Fibroblast of pulmonary artery (primary cell): ENCODE measurements around the gene CFAP70.

ENCODE experiments used
- DNase-seq: peaks from one replicate; pipeline ENCODE4 v3.0.0-alpha.2; 2010; ENCODE audit warnings: low read depth
- H3K4me3 ChIP-seq: replicated peaks from 2 replicates; pipeline ENCODE4 v1.5.1; 2011; ENCODE audit warnings: low read depth, mild to moderate bottlenecking, control low read depth, low read length, moderate library complexity
- TF ChIP-seq, protein P1 (sequence below): IDR thresholded peaks from 2 replicates; pipeline ENCODE4 v1.5.1; 2011; ENCODE audit warnings: mild to moderate bottlenecking, control low read depth, low read length, inconsistent platforms; ENCODE audit errors: missing control alignments

CFAP70 gene

DNA sequence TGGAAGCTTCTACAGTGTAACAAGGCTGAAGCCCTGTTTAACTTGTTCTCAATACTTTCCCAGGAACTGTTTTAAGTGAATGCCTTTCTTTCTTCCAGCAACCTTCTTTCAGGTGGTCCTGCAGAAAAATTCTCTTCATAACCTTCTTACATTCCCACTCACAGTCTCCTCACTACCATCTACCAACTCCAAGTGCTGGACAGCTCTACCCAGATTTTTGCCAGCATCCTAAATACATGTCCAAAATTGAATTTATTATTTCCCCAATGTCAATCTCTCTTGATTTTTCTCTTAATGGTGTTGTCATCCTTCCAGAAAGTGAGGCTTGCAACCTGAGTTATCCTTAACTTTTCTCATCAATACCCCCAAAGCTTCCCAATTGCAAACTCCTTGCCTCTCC lies 48.2 kb downstream of the CFAP70 start:
- no peak for DNase-seq
- H3K4me3 ChIP-seq: no peak overlapping the region
- TF ChIP-seq, protein P1, sequence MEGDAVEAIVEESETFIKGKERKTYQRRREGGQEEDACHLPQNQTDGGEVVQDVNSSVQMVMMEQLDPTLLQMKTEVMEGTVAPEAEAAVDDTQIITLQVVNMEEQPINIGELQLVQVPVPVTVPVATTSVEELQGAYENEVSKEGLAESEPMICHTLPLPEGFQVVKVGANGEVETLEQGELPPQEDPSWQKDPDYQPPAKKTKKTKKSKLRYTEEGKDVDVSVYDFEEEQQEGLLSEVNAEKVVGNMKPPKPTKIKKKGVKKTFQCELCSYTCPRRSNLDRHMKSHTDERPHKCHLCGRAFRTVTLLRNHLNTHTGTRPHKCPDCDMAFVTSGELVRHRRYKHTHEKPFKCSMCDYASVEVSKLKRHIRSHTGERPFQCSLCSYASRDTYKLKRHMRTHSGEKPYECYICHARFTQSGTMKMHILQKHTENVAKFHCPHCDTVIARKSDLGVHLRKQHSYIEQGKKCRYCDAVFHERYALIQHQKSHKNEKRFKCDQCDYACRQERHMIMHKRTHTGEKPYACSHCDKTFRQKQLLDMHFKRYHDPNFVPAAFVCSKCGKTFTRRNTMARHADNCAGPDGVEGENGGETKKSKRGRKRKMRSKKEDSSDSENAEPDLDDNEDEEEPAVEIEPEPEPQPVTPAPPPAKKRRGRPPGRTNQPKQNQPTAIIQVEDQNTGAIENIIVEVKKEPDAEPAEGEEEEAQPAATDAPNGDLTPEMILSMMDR: no peak

DNA sequence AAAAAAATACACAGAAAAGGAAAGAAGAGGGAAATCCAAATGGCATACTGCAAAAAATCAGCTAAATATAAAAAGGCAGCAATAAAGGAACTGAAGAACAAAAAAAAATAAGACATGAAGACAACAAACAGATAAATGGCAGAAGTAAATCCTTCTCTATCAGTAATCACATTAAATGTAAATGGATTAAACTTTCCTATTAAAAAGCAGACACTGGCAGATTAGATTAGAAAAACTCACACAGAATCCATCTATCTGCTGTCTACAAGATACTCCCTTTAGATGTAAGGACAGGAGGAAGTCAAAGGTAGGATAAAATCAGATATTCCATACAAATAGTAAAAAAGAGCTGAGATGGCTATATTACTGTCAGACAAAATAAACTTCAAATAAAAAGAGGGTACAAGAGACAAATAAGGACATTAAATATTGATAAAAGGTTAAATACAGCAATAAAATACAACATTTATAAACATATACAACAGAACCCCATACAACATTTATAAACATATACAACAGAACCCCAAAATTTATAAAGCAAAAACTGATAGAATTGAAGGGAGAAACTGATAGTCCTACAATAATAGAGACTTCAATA lies 51.4 kb downstream of the CFAP70 start:
- no peak for DNase-seq
- no peak overlapping the region for H3K4me3 ChIP-seq
- TF ChIP-seq, protein P1: no peak

DNA sequence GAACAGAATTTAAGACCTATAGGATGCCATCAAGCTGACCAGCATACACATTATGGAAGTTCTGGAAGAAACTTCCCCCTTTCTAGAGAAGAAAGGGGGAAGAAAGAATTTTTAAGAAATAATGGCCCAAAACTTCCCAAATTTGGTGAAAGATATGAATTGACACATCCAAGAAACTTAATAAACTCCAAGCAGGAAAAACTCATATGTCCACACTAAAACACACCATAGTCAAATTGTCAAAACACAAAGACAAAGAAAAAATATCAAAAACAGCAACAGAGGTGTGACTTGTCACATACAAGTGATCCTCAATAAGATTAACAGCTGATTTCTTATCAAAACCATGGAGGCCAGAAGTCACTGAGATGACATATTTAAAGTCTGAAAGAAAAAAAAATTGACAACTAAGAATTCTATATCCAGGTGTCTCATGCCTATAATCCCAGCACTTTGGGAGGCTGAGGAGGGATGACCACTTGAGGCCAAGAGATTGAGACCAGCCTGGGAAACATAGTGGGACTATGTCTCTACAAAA lies 52.4 kb downstream of the CFAP70 start:
- no peak for DNase-seq
- TF ChIP-seq, protein P1: no peak
- H3K4me3 ChIP-seq: no peak overlapping the region

DNA sequence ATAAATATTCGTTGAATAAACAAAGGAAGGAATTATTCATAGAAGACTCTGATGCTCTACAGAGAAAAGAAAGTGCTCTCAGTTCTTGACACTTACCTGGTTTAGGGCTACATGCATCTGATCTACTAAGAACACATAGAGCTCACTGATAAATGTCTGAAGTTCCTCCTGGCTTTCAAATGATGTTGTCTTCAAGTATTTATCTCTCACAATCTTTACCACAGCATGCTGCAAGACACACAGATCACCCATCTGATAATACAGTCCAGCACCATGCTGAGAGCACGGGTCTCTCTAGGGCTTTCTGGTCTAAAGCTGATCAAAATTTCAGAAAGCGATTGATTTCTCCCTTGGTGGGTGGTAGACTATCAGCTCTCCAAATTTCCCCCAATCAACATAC lies 61.7 kb downstream of the CFAP70 start:
- TF ChIP-seq, protein P1: no peak

DNA sequence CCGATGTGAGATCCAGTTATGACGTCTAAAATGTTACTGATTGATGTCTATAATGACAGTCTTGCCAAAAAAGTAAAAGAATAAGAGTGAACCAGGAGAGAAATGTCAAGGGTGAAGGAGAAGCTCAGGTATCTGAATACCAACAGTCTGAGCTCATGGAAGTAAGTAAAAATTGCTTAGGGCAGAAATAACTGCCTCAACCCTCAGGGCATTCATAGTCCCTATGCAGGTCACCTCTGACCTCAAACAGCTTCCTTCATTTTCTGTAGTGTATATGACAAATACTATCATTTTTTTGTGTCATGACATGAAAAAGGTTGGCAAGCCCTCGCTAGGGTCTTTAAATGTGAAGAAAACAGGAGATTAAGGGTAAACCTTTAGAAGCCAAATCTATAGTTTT lies 65.2 kb downstream of the CFAP70 start:
- DNase-seq: no peak
- no peak overlapping the region for H3K4me3 ChIP-seq
- TF ChIP-seq, protein P1: no peak

More for the DNA sequence above, 61.7 kb downstream of the CFAP70 start:
- H3K4me3 ChIP-seq: no peak overlapping the region
- no peak for DNase-seq

DNA sequence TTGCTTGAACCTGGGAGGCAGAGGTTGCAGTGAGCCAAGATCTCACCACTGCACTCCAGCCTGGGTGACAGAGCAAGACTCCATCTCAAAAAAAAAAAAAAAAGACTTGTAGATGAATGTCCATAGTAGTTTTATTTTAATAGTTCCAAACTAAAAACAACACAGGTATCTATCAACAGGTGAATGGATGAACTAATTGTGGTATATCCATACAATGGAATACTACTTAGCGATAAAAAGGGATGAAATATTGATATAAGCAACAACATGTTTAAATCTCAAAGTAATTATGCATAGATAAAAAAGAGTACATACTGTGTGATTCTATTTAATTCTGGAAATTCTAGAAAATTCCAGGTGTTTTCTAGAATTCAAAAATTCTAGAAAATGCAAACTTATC lies 68.7 kb downstream of the CFAP70 start:
- TF ChIP-seq, protein P1: no peak
- no peak overlapping the region for H3K4me3 ChIP-seq
- no peak for DNase-seq

DNA sequence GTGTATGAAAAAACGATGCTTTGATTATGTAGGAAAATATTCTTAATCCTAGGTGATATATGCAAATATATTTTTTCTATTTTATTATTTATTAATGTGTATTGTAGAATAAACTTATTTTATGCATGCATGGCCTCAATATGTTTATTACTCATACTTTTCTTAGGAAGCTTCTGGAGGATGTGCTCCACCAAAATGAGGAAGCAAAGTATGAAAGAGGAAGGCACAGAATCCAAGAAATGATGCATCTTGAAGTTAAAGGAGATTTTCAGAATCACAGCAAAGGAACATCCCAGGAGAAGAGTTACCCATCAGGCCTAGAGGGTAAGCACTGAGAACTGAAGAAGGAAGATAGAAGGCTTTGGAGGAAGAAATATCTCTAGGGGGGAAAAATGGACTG lies 71.2 kb downstream of the CFAP70 start:
- DNase-seq: no peak
- TF ChIP-seq, protein P1: no peak
- no peak overlapping the region for H3K4me3 ChIP-seq
